Measurements from ENCODE around the gene ABCA12. TPM values are rescaled to one million over a fixed set of nuclear protein-coding genes. Genes with fewer than 3 reads are reported as not detected.

ABCA12 gene
- total RNA-seq, 1 donor from 2014 or later, result 0.17 TPM

DNA sequence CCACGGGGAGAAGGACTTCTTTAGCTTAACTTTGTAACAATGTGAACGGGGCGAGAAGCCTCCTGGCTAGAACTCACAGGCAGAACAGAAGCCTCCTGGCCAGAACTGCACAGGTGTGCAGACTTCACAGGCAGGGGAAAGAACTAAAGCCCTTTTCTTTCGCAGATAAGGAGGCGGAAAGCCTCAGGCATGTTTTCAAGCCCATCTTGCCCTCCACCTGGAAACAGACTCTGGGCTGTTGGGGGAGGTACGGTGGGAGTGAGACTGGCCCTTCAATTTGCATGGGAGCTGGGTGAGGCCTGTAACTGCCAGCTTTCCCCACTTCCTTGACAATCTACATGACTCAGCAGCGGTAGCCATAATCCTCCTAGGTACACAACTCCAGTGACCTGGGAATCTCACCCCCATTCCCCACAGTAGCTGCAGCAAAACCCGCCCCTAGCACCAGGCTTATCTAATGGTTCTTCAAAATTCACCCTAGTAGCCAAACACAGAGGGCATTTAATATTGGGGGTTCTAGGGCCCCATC, 22.9 kb upstream of the ABCA12 start:
- Histone ChIP-seq H3K27ac (no peak overlapping the region), H2AFZ (replicated peaks) (no peak overlapping the region), H3K27me3 (no peaks in the 10 kb centered on the region), H3K36me3 (no peaks in the 10 kb centered on the region), H3K9ac (no peak overlapping the region), H3K9me3 (ENCODE audit: low read depth) (no peaks in the 10 kb centered on the region), H3K4me3 (no peak overlapping the region), H3K4me1 (no peaks in the 10 kb centered on the region), H3K4me2 (no peak overlapping the region), H3F3A (ENCODE audit: low read depth) (no peaks in the 10 kb centered on the region), H3K79me2 (ENCODE audit: low read depth) (no peaks in the 10 kb centered on the region), H4K20me1 (ENCODE audit: low read depth) (no peaks in the 10 kb centered on the region)
- peaks cover 7% of the 10 kb centered on the region for H3K9me3 Mint-ChIP-seq
- peaks cover 2% of the 10 kb centered on the region for H3K27me3 Mint-ChIP-seq (ENCODE audit: insufficient read depth, low read depth)
- TF ChIP-seq EZH2 (IDR thresholded peaks at IDR 0.05), result no peak
- TF ChIP-seq, protein P1, sequence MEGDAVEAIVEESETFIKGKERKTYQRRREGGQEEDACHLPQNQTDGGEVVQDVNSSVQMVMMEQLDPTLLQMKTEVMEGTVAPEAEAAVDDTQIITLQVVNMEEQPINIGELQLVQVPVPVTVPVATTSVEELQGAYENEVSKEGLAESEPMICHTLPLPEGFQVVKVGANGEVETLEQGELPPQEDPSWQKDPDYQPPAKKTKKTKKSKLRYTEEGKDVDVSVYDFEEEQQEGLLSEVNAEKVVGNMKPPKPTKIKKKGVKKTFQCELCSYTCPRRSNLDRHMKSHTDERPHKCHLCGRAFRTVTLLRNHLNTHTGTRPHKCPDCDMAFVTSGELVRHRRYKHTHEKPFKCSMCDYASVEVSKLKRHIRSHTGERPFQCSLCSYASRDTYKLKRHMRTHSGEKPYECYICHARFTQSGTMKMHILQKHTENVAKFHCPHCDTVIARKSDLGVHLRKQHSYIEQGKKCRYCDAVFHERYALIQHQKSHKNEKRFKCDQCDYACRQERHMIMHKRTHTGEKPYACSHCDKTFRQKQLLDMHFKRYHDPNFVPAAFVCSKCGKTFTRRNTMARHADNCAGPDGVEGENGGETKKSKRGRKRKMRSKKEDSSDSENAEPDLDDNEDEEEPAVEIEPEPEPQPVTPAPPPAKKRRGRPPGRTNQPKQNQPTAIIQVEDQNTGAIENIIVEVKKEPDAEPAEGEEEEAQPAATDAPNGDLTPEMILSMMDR (IDR thresholded peaks at IDR 0.05), result no peak
- no peak for TF ChIP-seq EZH2phosphoT487 (IDR thresholded peaks at IDR 0.05)
- no peaks in the 10 kb centered on the region for H3K36me3 Mint-ChIP-seq
- no peaks in the 10 kb centered on the region for H3K4me1 Mint-ChIP-seq
- no peak overlapping the region for H3K4me3 Mint-ChIP-seq
- H3K27ac Mint-ChIP-seq, result no peak overlapping the region
- DNase-seq (ENCODE audit: low spot score), result no peak

DNA sequence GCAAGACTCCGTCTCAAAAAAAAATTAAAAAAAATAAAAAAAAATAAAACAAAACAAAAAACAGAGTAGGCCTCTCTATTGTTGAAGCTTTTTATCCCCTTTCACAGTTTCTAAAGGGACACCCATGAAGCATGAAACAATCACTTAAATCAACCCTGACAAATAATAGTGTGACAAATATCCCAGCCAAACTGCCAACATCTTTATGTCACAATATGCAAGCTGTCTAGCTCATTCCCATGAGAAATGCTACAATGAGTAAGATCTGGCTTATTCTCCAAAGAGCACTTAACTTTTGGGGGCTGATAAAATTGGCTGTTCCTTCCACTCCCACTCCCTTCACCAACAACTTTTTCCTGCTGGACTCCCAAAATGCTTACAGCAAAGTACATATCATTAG, 21.7 kb upstream of the ABCA12 start:
- peaks cover 7% of the 10 kb centered on the region for H3K9me3 Mint-ChIP-seq
- H3K36me3 Mint-ChIP-seq, result no peaks in the 10 kb centered on the region
- H3K27ac Mint-ChIP-seq, result no peak overlapping the region
- no peaks in the 10 kb centered on the region for H3K79me2 ChIP-seq (ENCODE audit: low read depth)
- no peak overlapping the region for H3K4me3 Mint-ChIP-seq
- no peaks in the 10 kb centered on the region for H3K27me3 ChIP-seq
- DNase-seq (ENCODE audit: low spot score), result no peak
- no peaks in the 10 kb centered on the region for H3K4me1 ChIP-seq
- no peak overlapping the region for H2AFZ ChIP-seq (replicated peaks)
- no peak overlapping the region for H3K4me2 ChIP-seq
- no peaks in the 10 kb centered on the region for H3K36me3 ChIP-seq
- TF ChIP-seq EZH2phosphoT487 (IDR thresholded peaks at IDR 0.05), result no peak
- no peak overlapping the region for H3K27ac ChIP-seq
- no peaks in the 10 kb centered on the region for H3K4me1 Mint-ChIP-seq
- H3K4me3 ChIP-seq, result no peak overlapping the region
- no peak overlapping the region for H3K9ac ChIP-seq
- H4K20me1 ChIP-seq (ENCODE audit: low read depth), result no peaks in the 10 kb centered on the region
- H3F3A ChIP-seq (ENCODE audit: low read depth), result no peaks in the 10 kb centered on the region
- H3K27me3 Mint-ChIP-seq (ENCODE audit: insufficient read depth, low read depth), result peaks cover 2% of the 10 kb centered on the region
- no peaks in the 10 kb centered on the region for H3K9me3 ChIP-seq (ENCODE audit: low read depth)

DNA sequence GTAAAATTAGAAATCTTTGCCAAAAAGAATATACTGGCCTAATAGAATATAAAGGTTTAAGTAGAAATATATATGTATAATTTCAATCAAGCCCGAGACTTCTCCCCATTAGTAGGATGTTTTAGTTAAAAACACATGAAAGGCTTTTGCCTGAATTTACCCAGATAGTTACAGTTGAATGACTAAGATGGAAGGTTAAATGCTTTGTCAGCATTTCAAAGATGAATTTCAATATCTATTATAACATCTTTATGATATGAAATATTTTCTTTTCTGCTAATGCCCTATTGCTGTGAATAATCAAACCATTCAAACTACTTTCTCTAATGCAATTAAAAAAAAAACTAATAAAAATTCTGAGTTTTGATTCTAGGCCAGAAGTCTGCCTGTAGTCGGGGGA, 18.0 kb upstream of the ABCA12 start:
- Mint-ChIP-seq H3K27ac (no peak overlapping the region), H3K4me3 (no peak overlapping the region), H3K4me1 (no peaks in the 10 kb centered on the region), H3K9me3 (no peaks in the 10 kb centered on the region), H3K36me3 (no peaks in the 10 kb centered on the region), H3K27me3 (ENCODE audit: insufficient read depth, low read depth) (no peaks in the 10 kb centered on the region)
- Histone ChIP-seq H3K79me2 (ENCODE audit: low read depth) (no peaks in the 10 kb centered on the region), H3K4me3 (no peak overlapping the region), H3K27me3 (no peaks in the 10 kb centered on the region), H3K9me3 (ENCODE audit: low read depth) (no peaks in the 10 kb centered on the region), H3F3A (ENCODE audit: low read depth) (no peaks in the 10 kb centered on the region), H2AFZ (replicated peaks) (no peak overlapping the region), H3K27ac (no peak overlapping the region), H3K9ac (no peak overlapping the region), H4K20me1 (ENCODE audit: low read depth) (no peaks in the 10 kb centered on the region), H3K4me2 (no peak overlapping the region), H3K4me1 (no peaks in the 10 kb centered on the region), H3K36me3 (no peaks in the 10 kb centered on the region)
- no peak for TF ChIP-seq EZH2 (IDR thresholded peaks at IDR 0.05)
- TF ChIP-seq, protein P1 (IDR thresholded peaks at IDR 0.05), result no peak
- TF ChIP-seq EZH2phosphoT487 (IDR thresholded peaks at IDR 0.05), result no peak
- no peak for DNase-seq (ENCODE audit: low spot score)

DNA sequence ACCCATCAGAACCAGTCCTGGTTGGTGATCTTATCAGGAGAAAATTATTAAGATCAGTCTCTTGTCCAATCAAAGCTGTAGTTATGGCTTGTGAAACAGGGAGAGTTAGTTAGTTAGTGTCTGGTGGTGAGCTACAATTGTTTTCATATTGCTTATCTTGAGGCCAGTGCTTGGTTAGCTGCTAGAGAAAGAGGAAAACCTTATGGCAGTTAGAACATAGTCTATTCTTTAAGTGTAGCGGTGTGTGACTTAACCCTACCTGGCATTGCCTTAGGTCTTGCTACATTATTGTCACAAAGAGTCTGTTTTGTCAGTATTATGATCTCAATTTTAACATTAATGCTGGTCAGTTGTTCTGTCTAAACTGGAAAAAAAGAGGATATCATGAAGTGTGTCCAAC, 11.5 kb upstream of the ABCA12 start:
- TF ChIP-seq, protein P1 (IDR thresholded peaks at IDR 0.05), result no peak
- no peak for TF ChIP-seq EZH2phosphoT487 (IDR thresholded peaks at IDR 0.05)
- Histone ChIP-seq H3F3A (ENCODE audit: low read depth) (no peaks in the 10 kb centered on the region), H3K79me2 (ENCODE audit: low read depth) (no peaks in the 10 kb centered on the region), H4K20me1 (ENCODE audit: low read depth) (no peaks in the 10 kb centered on the region), H3K27ac (no peak overlapping the region), H3K4me3 (no peak overlapping the region), H3K9ac (no peak overlapping the region), H3K36me3 (no peaks in the 10 kb centered on the region), H2AFZ (replicated peaks) (no peak overlapping the region), H3K9me3 (ENCODE audit: low read depth) (no peaks in the 10 kb centered on the region), H3K4me2 (no peak overlapping the region), H3K4me1 (no peaks in the 10 kb centered on the region), H3K27me3 (no peaks in the 10 kb centered on the region)
- Mint-ChIP-seq H3K4me1 (no peaks in the 10 kb centered on the region), H3K9me3 (no peaks in the 10 kb centered on the region), H3K4me3 (no peak overlapping the region), H3K27ac (no peak overlapping the region), H3K27me3 (ENCODE audit: insufficient read depth, low read depth) (no peaks in the 10 kb centered on the region), H3K36me3 (no peaks in the 10 kb centered on the region)
- DNase-seq (ENCODE audit: low spot score), result no peak
